CD4-positive, alpha-beta T cell treated with Interleukin-21 for 1 hour (primary cell): ENCODE data around the gene NR2C2.

ENCODE experiments used
- DNase-seq: peaks from one replicate; pipeline ENCODE4 v3.0.0-alpha.2; 2020

NR2C2 gene

DNA sequence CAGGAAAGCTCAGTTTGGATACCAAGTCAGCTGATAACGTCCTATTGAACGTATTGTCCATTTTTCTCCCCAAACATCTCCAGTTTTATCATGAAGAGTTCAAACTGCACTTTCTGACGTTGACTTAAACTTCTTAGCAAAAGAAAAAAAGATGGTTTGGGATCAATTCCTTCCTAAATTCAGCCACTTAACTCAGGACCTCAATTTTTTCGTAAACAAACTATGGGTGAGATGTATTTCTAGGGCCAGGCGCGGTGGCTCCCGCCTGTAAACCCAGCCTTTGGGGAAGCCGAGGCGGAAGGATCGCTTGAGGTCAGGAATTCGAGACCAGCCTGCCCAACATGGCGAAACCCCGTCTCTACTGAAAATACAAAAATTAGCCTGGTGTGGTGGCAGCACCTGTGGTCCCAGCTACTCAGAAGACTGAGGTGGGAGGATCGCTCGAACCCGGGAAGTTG is 118.2 kb downstream of the NR2C2 start:
- DNase-seq = no peak

DNA sequence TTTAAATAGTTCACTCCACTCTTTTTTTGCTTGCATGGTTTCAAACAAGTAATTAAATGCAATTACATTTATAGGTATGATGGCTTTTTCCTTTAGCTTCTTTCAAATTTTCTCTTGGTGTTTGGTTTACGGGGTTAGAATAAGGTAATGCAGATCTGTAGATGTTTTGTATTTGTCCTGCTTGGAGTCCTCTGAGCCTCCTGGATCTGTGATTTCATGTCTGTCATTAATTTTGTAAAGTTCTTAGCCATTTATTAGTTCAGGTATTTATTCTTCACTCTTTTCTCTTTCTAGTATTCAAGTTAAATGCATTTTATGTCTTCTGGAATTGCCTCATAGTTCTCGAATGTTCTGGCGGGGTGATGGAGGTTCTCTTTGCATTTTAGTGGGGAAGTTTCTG is 119.1 kb downstream of the NR2C2 start:
- DNase-seq = no peak

DNA sequence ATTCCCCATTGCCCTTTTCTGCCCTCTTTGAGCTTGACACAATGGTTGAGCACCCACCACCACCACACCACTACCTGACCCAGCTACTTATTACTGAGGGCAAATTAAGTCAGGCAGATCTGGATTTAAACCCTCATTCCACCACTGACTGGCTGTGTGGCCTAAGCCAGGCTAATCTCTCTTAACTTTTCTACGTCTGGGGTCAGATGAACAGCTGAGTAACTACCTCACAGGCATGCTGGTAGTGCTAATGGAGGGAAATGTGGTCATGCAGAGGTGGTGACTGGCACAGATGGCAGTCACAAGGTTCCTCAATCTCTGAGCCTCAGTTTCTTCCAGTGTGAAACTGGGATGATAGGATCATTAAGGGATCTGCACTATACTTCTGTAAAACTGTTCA is 122.1 kb downstream of the NR2C2 start:
- no peak for DNase-seq

GRCh38 chr3:15071699-15072098 is 124.3 kb downstream of the NR2C2 start:
- DNase-seq = no peak

GRCh38 chr3:15074500-15074899 is 127.1 kb downstream of the NR2C2 start:
- DNase-seq = no peak

GRCh38 chr3:15079091-15079490 is 131.7 kb downstream of the NR2C2 start:
- DNase-seq = no peak

DNA sequence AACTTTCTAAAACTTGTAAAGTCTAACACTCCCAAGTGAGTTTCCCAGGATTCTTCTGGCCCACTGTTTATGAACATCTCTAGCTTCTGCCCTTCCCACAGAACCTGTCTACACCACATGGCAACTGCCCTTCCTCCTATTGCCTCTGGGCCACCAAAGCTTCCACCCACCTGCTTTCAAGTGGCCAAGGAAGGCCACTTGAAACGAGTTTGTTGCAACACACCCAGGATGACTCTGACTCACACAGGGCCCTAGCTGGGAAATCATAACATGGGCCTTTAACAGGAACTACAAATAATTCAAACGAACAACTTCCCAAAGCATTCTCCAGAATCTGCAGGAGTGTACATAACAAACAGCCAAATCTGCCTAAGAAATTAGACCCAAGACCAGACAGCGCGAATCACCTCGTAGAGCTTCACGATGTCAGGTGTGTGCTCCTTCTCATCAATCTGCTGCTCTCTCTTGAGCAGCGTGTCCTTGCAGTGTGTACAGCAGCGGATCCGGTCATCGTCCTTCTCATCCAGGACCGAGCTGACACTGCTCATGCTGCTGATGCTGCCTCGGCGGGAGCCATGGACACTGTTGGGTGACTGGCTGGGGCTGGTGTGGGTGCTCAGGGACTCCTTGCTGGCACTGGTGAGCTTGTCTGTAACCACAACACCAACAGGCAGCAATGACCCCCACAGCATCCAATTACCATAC is 134.7 kb downstream of the NR2C2 start:
- DNase-seq = no peak

DNA sequence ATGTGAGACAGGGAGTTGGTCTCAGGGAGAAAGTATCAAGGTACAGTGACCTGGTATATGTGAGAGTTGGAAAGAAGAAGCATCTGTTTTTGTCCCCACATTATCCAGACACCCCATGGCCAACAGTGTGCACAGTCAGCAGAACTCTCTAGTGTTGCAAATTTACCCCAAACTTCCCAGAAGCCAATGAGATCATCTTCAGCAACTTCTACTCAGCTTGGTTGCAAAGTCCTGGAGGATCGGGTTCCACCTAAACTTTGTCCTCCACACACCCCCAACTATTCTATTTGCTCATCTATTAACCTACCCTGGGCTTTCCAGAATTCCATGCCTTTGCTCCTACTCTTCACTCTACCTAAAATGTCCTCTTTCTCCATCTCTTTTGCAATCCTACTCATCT is 135.9 kb downstream of the NR2C2 start:
- no peak for DNase-seq

GRCh38 chr3:15086263-15086662 is 138.9 kb downstream of the NR2C2 start:
- no peak for DNase-seq

DNA sequence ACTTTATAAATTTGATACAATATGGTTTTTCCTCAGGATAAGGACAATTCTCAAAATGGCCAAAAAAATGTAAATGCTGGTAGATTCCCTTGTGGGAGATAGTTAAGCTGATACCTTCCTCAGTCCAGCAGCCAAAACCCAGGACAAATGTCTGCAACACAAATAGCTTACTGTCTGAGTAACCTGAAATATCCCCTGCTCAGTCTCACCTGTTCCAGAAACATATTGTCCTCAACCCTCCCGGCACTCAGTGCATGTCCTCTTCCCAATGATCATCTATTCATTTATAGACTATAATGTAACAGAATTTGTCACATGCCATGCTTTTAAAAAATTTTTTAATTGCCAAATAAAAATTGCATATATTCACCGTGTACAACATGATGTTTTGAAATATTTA is 139.3 kb downstream of the NR2C2 start:
- DNase-seq = no peak

- no peak for DNase-seq
These were observed 141.8 kb downstream of the NR2C2 start for GRCh38 chr3:15089201-15089600.

GRCh38 chr3:15091575-15091974 is 144.2 kb downstream of the NR2C2 start:
- no peak for DNase-seq

- DNase-seq = no peak
These were observed 145.3 kb downstream of the NR2C2 start for GRCh38 chr3:15092686-15093085.

- DNase-seq = no peak
These were observed 146.9 kb downstream of the NR2C2 start for GRCh38 chr3:15094187-15094875.

DNA sequence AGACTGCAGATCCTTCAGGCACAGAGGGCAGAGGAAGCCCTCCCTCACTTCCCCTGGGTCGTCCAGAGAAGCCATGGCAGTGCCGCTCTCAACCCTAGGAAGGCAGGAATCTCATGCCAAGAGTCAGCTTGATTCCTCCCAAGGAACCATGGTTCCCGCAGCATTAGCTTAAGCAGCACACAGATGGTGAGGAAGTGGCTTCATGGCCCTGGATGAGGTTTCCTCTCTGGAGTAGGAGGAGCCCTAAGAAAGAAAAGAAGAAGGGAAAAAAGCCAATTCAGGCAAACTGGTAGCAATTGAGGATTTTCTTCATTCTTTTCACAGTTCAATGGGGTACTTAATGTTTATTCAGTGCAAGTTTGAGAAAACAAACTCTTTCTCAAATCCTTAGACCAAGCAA is 148.7 kb downstream of the NR2C2 start:
- no peak for DNase-seq

DNA sequence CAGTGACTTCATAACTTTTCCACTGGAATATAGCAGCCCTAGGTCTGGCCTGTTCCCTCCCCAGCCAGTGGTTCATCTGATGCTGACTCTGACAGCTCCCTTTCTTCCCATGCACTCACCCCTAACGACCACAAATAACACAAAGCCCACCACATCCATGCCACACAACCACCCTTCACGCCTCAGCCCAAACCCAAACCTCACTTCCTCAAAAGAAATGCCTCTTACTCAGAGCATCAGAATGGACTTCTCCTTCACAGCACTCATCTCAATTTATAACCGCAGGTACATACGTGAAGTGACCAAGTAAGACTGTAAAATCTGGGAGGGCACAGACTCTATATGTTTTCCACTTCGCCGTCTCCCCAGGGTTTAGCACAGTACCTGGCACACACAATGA is 150.5 kb downstream of the NR2C2 start:
- peak; percentile 50 for DNase-seq
